ENCODE data around the gene ISCA2.

ISCA2 gene

GRCh38 chr14:74531467-74531866, 37.9 kb downstream of the ISCA2 start:
- TF ChIP-seq SPI1 (IDR thresholded peaks at IDR 0.05; ENCODE audit: borderline replicate concordance, low read depth) (no peak), GABPA (IDR thresholded peaks at IDR 0.05; ENCODE audit: low read depth) (no peak), POLR2AphosphoS5 (IDR thresholded peaks at IDR 0.05; ENCODE audit: low read depth) (no peak)
- TF ChIP-seq, protein P1, sequence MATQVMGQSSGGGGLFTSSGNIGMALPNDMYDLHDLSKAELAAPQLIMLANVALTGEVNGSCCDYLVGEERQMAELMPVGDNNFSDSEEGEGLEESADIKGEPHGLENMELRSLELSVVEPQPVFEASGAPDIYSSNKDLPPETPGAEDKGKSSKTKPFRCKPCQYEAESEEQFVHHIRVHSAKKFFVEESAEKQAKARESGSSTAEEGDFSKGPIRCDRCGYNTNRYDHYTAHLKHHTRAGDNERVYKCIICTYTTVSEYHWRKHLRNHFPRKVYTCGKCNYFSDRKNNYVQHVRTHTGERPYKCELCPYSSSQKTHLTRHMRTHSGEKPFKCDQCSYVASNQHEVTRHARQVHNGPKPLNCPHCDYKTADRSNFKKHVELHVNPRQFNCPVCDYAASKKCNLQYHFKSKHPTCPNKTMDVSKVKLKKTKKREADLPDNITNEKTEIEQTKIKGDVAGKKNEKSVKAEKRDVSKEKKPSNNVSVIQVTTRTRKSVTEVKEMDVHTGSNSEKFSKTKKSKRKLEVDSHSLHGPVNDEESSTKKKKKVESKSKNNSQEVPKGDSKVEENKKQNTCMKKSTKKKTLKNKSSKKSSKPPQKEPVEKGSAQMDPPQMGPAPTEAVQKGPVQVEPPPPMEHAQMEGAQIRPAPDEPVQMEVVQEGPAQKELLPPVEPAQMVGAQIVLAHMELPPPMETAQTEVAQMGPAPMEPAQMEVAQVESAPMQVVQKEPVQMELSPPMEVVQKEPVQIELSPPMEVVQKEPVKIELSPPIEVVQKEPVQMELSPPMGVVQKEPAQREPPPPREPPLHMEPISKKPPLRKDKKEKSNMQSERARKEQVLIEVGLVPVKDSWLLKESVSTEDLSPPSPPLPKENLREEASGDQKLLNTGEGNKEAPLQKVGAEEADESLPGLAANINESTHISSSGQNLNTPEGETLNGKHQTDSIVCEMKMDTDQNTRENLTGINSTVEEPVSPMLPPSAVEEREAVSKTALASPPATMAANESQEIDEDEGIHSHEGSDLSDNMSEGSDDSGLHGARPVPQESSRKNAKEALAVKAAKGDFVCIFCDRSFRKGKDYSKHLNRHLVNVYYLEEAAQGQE (IDR thresholded peaks at IDR 0.05; ENCODE audit: insufficient replicate concordance, low read depth), result no peak
- TF ChIP-seq, protein P2, sequence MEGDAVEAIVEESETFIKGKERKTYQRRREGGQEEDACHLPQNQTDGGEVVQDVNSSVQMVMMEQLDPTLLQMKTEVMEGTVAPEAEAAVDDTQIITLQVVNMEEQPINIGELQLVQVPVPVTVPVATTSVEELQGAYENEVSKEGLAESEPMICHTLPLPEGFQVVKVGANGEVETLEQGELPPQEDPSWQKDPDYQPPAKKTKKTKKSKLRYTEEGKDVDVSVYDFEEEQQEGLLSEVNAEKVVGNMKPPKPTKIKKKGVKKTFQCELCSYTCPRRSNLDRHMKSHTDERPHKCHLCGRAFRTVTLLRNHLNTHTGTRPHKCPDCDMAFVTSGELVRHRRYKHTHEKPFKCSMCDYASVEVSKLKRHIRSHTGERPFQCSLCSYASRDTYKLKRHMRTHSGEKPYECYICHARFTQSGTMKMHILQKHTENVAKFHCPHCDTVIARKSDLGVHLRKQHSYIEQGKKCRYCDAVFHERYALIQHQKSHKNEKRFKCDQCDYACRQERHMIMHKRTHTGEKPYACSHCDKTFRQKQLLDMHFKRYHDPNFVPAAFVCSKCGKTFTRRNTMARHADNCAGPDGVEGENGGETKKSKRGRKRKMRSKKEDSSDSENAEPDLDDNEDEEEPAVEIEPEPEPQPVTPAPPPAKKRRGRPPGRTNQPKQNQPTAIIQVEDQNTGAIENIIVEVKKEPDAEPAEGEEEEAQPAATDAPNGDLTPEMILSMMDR (IDR thresholded peaks at IDR 0.05; ENCODE audit: insufficient read depth, low read length), result no peak
- Histone ChIP-seq H3K27ac (replicated peaks) (no peak overlapping the region), H3K27me3 (ENCODE audit: insufficient read depth, poor library complexity, severe bottlenecking) (no peaks in the 10 kb centered on the region), H3K4me3 (replicated peaks; ENCODE audit: insufficient read depth, low read length) (no peak overlapping the region)
- DNase-seq (ENCODE audit: low read depth in 1 of 2, low spot score in 1 of 2), result no peak

- Histone ChIP-seq H3K27me3 (ENCODE audit: insufficient read depth, poor library complexity, severe bottlenecking) (no peaks in the 10 kb centered on the region), H3K4me3 (replicated peaks; ENCODE audit: insufficient read depth, low read length) (no peak overlapping the region), H3K27ac (replicated peaks) (no peak overlapping the region)
- TF ChIP-seq POLR2AphosphoS5 (IDR thresholded peaks at IDR 0.05; ENCODE audit: low read depth) (no peak), SPI1 (IDR thresholded peaks at IDR 0.05; ENCODE audit: borderline replicate concordance, low read depth) (no peak), GABPA (IDR thresholded peaks at IDR 0.05; ENCODE audit: low read depth) (no peak)
- TF ChIP-seq, protein P2 (IDR thresholded peaks at IDR 0.05; ENCODE audit: insufficient read depth, low read length), result no peak
- TF ChIP-seq, protein P1 (IDR thresholded peaks at IDR 0.05; ENCODE audit: insufficient replicate concordance, low read depth), result no peak
- DNase-seq (ENCODE audit: low read depth in 1 of 2, low spot score in 1 of 2), result no peak
Observed at GRCh38 chr14:74532246-74532645, 38.7 kb downstream of the ISCA2 start.

- TF ChIP-seq GABPA (IDR thresholded peaks at IDR 0.05; ENCODE audit: low read depth) (no peak), POLR2AphosphoS5 (IDR thresholded peaks at IDR 0.05; ENCODE audit: low read depth) (no peak), SPI1 (IDR thresholded peaks at IDR 0.05; ENCODE audit: borderline replicate concordance, low read depth) (no peak)
- TF ChIP-seq, protein P2 (IDR thresholded peaks at IDR 0.05; ENCODE audit: insufficient read depth, low read length), result no peak
- TF ChIP-seq, protein P1 (IDR thresholded peaks at IDR 0.05; ENCODE audit: insufficient replicate concordance, low read depth), result no peak
- no peak for DNase-seq (ENCODE audit: low read depth in 1 of 2, low spot score in 1 of 2)
- Histone ChIP-seq H3K4me3 (replicated peaks; ENCODE audit: insufficient read depth, low read length) (no peak overlapping the region), H3K27ac (replicated peaks) (no peak overlapping the region), H3K27me3 (ENCODE audit: insufficient read depth, poor library complexity, severe bottlenecking) (no peaks in the 10 kb centered on the region)
Observed at GRCh38 chr14:74533576-74533975, 40.0 kb downstream of the ISCA2 start.

Data from HL-60 (cell line).